Hypothalamus (tissue), 51 donors: Measurements from ENCODE around the gene NAALADL1.
"Not testable (repeated sequence)": the region's sequence is repeated elsewhere in the genome, so short reads cannot be mapped to it uniquely, and the experiment has no call there.

Source experiments
- DNase-seq, 51 donors: peaks; one replicate each; lab custom pipeline; 2025; lab: John Stamatoyannopoulos, UW

NAALADL1 gene

GRCh38 chr11:65055538-65055937, 2.8 kb downstream of the NAALADL1 start:
- no peak for DNase-seq

- DNase-seq = no peak
These were observed 4.4 kb downstream of the NAALADL1 start for GRCh38 chr11:65053827-65054508.

GRCh38 chr11:65051398-65051858, 6.9 kb downstream of the NAALADL1 start:
- DNase-seq = no peak

GRCh38 chr11:65047581-65048422, 10.6 kb downstream of the NAALADL1 start:
- no peak for DNase-seq

GRCh38 chr11:65045728-65046127, 12.6 kb downstream of the NAALADL1 start:
- DNase-seq = no peak

- DNase-seq = no peak
These were observed 13.3 kb downstream of the NAALADL1 start for GRCh38 chr11:65045061-65045460.

GRCh38 chr11:65043881-65044501, 14.4 kb downstream of the NAALADL1 start:
- DNase-seq = peak in 10 of 51 donors; percentile 2 to 23 (median 6)

GRCh38 chr11:65042891-65043290, 15.5 kb downstream of the NAALADL1 start:
- no peak for DNase-seq

GRCh38 chr11:65040847-65041622, 17.3 kb downstream of the NAALADL1 start, which contains the start of gene SAC3D1:
Gene SAC3D1 (plus strand): TSS chr11:65041210. CDS start chr11:65041293, 83 bp downstream.
- peak; percentile 46 to 99 (median 83) for DNase-seq

- no peak for DNase-seq
These were observed 17.9 kb downstream of the NAALADL1 start for GRCh38 chr11:65040520-65040846.

GRCh38 chr11:65036931-65037330, 21.4 kb downstream of the NAALADL1 start:
- DNase-seq = peak in 42 of 51 donors; percentile 1 to 82 (median 48)

GRCh38 chr11:65035579-65035978, 22.8 kb downstream of the NAALADL1 start:
- DNase-seq = no peak

GRCh38 chr11:65034423-65034822, 23.9 kb downstream of the NAALADL1 start:
- no peak for DNase-seq

GRCh38 chr11:65032216-65032615, 26.1 kb downstream of the NAALADL1 start:
- DNase-seq = no peak

- peak; percentile 57 to 98 (median 90) for DNase-seq
These were observed 30.9 kb downstream of the NAALADL1 start, which contains the start of gene SNX15 for GRCh38 chr11:65027213-65028067. Gene SNX15 (plus strand): TSS chr11:65027439. CDS start chr11:65027538, 99 bp downstream.

GRCh38 chr11:65026810-65027209, 31.5 kb downstream of the NAALADL1 start:
- DNase-seq = no peak

GRCh38 chr11:65023502-65023901, 34.9 kb downstream of the NAALADL1 start:
- DNase-seq = not testable (repeated sequence)

GRCh38 chr11:65021509-65021908, 36.8 kb downstream of the NAALADL1 start:
- no peak for DNase-seq

GRCh38 chr11:65021003-65021402, 37.4 kb downstream of the NAALADL1 start:
- DNase-seq = no peak
